Liver (tissue), 9 donors: ENCODE data around the gene RSRP1. TPM values are rescaled to one million over a fixed set of nuclear protein-coding genes. Genes with fewer than 3 reads are reported as not detected.
"Not testable (repeated sequence)": the region's sequence is repeated elsewhere in the genome, so short reads cannot be mapped to it uniquely, and the experiment has no call there.

ENCODE experiments used
- DNase-seq: peaks from one replicate; pipeline ENCODE4 v3.0.0-alpha.2; 2017; ENCODE audit warnings: low spot score
- H3K27ac ChIP-seq, 2 donors: one replicate each; pipeline ENCODE4 v1.7.0; 2013; ENCODE audit warnings: inconsistent platforms in 2 of 2, low read length in 2 of 2, control low read depth in 1 of 2, low read depth in 1 of 2, mild to moderate bottlenecking in 1 of 2
- H3K27me3 ChIP-seq, 4 donors: one replicate each; pipeline versions ENCODE4 v1.6.1 to v1.7.0; 2013; ENCODE audit warnings: low read length in 3 of 4, inconsistent platforms in 1 of 4, mild to moderate bottlenecking in 1 of 4, moderate library complexity in 1 of 4; ENCODE audit not compliant: control insufficient read depth in 4 of 4, insufficient read depth in 4 of 4
- H3K36me3 ChIP-seq, 4 donors: one replicate each; pipeline versions ENCODE4 v1.6.1 to v1.7.0; 2013; ENCODE audit warnings: low read length in 3 of 4, mild to moderate bottlenecking in 3 of 4, low read depth in 1 of 4, moderate library complexity in 1 of 4; ENCODE audit not compliant: control insufficient read depth in 4 of 4, insufficient read depth in 3 of 4
- H3K4me1 ChIP-seq, 4 donors: one replicate each; pipeline versions ENCODE4 v1.6.1 to v1.7.0; 2013; ENCODE audit warnings: low read length in 3 of 4, mild to moderate bottlenecking in 3 of 4, moderate library complexity in 1 of 4; ENCODE audit not compliant: control insufficient read depth in 4 of 4, insufficient read depth in 4 of 4
- H3K4me3 ChIP-seq, 3 donors: one replicate each; pipeline versions ENCODE4 v1.6.1 to v1.7.0; 2013; ENCODE audit warnings: low read length in 3 of 3, control low read depth in 1 of 3, low read depth in 1 of 3, mild to moderate bottlenecking in 1 of 3
- H3K9ac ChIP-seq, 2 donors: one replicate each; pipeline ENCODE4 v1.7.0; 2013; ENCODE audit warnings: low read length in 2 of 2, mild to moderate bottlenecking in 2 of 2, moderate library complexity in 2 of 2, control low read depth in 1 of 2, low read depth in 1 of 2
- H3K9me3 ChIP-seq, 4 donors: one replicate each; pipeline versions ENCODE4 v1.6.1 to v1.7.0; 2013; ENCODE audit warnings: low read length in 3 of 4; ENCODE audit not compliant: control insufficient read depth in 4 of 4
- RAD21 ChIP-seq, 2 donors: IDR thresholded peaks; 2 replicates each; pipeline ENCODE4 v1.6.1; 2016; ENCODE audit warnings: antibody characterized with exemption in 2 of 2, mild to moderate bottlenecking in 2 of 2
- WGBS: extraction: QIAGEN DNeasy Blood & Tissue Kit; methylation state at CpG from one replicate; pipeline ENCODE4 v1.1.7; 2013; 5-methylcytosine and 5-hydroxymethylcytosine counted together
- polyA plus RNA-seq, 2 donors: library from polyadenylated mRNA; stranded (reverse) in 1 of 2; unstranded in 1 of 2; fragments of 200-250 nt in 1 of 2; fragments of >200 nt in 1 of 2; fragmentation: Nextera tagmentation in 1 of 2; extraction: Ambion mirVana in 1 of 2; gene quantifications; one replicate each; pipeline versions ENCODE4 v1.2.1 to v1.2.3, GENCODE V29; 2013 to 2015
- total RNA-seq, 2 donors: library from RNA; depleted of rRNA; stranded (reverse); fragments of >200 nt; gene quantifications; one replicate each; pipeline ENCODE4 v1.2.3, GENCODE V29; 2014
- donor health status: healthy.
- donor health status: healthy.
- donor health status: healthy.
- donor health status: healthy.
- donor health status: healthy.

Gene RSRP1
- total and polyA plus RNA-seq, 4 donors: 19.9 to 101 (median 74.0) TPM

DNA sequence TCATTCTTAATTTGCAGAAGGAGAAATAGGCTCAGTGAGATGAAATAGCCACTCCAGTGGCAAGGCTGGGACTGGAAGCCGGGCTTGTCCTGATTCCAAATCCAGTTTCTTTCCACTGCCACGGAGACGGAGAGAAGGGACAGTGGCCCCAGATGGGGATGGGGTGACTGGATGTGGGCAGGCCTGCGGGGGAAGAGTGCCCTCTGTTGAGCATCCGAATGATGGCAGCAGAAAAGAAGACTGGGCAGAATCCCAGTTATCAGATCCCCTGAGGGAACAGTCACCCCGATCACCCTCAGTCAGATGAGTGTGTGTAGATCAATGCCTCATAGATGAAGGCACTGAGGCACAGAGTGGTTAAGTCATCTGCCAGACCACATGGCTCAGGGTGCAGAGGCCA, 42.8 kb upstream of the RSRP1 start:
- H3K9ac ChIP-seq, H3K4me3 ChIP-seq, H3K36me3 ChIP-seq, H3K4me1 ChIP-seq, H3K27ac ChIP-seq, H3K27me3 ChIP-seq, H3K9me3 ChIP-seq, DNase-seq: not testable (repeated sequence)
- TF ChIP-seq RAD21 (IDR thresholded peaks at IDR 0.05): peak; percentile 22 to 41
- WGBS: 21% methylated on average over 5 of the region's 6 CpGs

DNA sequence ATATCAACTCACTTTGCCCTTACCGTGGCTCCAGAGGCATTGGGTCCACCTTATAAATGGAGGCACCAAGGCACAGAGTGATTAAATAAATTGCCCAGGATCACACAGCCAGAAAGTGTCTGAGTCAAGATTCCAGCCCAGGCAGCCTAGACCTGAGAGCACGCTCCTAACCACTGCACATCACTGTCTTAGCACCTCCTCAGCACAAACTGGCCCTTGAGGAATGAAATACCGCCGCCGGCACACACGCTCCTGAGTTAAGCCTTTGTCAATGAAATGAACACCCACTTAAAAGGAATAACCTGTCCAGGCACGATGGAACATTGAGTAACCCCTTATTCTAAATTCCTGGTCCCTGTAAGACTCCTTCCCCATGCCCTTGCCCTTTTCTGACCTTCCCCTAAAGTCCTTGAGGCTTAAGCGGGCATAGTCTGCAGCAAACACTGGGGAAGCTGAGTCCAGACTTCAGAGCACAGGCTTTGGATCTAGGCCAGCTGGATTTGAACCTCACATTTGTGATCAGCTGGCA, 41.4 kb upstream of the RSRP1 start:
- DNase-seq, H3K27me3 ChIP-seq, H3K9me3 ChIP-seq, H3K4me3 ChIP-seq, H3K27ac ChIP-seq, H3K9ac ChIP-seq, H3K36me3 ChIP-seq, H3K4me1 ChIP-seq: not testable (repeated sequence)
- whole genome bisulfite sequencing: 88% methylated on average over 3 of the region's 8 CpGs

DNA sequence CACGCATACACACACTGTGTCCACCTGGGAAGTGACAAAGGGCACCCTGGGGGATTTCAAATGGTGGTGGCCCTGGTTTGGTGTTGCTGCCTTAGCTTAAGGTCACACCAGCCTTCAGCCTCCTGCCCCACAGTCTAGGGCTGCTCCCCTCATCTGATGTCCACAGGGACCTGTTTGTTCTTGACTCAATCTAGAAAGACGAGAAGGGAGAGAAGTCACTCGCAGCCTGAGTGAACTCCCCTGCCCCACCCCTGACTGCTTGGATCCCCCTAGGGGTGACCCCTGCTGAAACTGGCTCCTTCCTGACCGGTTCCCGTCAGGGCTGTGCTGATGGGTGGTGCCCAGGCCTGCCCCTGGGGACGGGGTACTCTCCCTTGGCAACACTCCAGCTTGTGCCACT, 39.9 kb upstream of the RSRP1 start:
- H3K4me1 ChIP-seq, H3K9me3 ChIP-seq, DNase-seq, H3K27me3 ChIP-seq, H3K27ac ChIP-seq, H3K4me3 ChIP-seq, H3K36me3 ChIP-seq, H3K9ac ChIP-seq: not testable (repeated sequence)
- WGBS: 87% methylated on average over 5 of the region's 6 CpGs

DNA sequence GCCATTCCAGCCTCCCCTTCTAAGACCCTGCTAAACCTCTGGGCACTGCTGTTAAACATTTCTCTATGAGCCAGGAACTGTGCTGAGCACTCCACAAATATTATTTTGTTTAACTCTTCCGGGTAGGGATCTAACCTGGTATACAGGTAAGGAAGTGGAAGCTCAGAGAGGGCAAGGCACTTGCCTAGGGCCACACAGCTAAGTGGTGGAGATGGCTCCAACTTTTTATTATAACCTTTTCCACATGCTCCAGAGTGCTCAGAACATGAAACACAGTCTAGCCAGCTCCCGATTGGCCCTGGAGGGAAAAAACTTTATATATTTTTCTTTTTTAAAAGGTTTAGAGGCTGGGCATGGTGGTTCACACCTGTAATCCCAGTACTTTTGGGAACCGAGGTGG, 38.6 kb upstream of the RSRP1 start:
- not testable (repeated sequence) for DNase-seq, H3K27ac ChIP-seq, H3K9ac ChIP-seq, H3K4me1 ChIP-seq, H3K4me3 ChIP-seq, H3K36me3 ChIP-seq, H3K9me3 ChIP-seq, H3K27me3 ChIP-seq
- 74% methylated on average over 3 of the region's 3 CpGs for WGBS

DNA sequence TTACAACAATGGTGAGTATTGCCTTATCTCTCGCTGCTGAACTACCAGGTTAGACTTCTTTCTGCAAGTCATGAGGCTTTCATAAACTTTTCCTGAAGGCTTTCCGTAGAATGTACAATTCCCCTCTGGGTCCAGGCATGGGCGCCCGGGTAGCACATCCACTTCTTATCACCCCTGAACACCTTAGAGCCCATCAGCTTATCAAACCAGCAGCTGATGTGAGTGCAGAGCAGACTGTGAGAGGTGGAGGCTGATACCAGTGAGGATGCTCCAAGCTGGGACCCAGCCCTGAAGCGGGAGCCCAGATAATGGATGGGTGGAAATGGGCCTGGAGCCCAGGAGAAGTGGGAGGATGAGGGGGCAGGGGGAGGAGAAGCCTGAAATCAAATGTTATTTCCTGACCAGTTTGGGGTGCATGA, 32.4 kb upstream of the RSRP1 start:
- H3K4me1 ChIP-seq, H3K27me3 ChIP-seq, H3K36me3 ChIP-seq, H3K9me3 ChIP-seq, H3K9ac ChIP-seq, DNase-seq, H3K4me3 ChIP-seq, H3K27ac ChIP-seq: not testable (repeated sequence)
- 86% methylated on average over 4 of the region's 5 CpGs for WGBS

DNA sequence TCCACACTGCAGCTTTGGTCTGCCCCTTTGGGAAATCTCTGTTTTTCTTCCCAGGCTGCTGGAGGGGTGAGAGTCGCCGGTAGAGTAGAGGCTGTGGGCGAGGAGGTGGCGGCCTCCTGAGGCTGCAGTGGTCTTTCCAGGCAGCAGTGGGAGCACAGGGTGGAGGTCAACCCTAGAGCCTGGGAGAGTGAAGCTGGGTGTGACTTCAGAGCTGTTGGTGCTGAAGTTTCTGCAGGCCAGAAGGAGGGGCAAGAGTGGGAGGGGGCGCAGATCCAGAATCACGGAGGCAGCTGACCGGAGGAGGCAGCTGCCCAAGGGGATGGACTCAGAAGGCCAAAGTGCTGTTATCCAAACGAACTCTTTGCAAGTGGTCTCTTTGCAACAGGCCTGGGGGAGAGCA, 31.5 kb upstream of the RSRP1 start:
- not testable (repeated sequence) for H3K4me1 ChIP-seq, H3K27ac ChIP-seq, H3K36me3 ChIP-seq, H3K9me3 ChIP-seq, H3K27me3 ChIP-seq, H3K9ac ChIP-seq, H3K4me3 ChIP-seq, DNase-seq
- 63% methylated on average over 4 of the region's 8 CpGs for WGBS

- H3K36me3 ChIP-seq, H3K4me3 ChIP-seq, H3K9ac ChIP-seq, H3K27ac ChIP-seq, H3K27me3 ChIP-seq, H3K4me1 ChIP-seq, DNase-seq, H3K9me3 ChIP-seq: not testable (repeated sequence)
- 67% methylated on average over 2 of the region's 2 CpGs for WGBS
Observed at GRCh38 chr1:25278358-25278757, 31.1 kb upstream of the RSRP1 start.

GRCh38 chr1:25277295-25277694, 30.0 kb upstream of the RSRP1 start:
- H3K4me1 ChIP-seq, H3K27me3 ChIP-seq, H3K9ac ChIP-seq, DNase-seq, H3K36me3 ChIP-seq, H3K4me3 ChIP-seq, H3K9me3 ChIP-seq, H3K27ac ChIP-seq: not testable (repeated sequence)
- 86% methylated on average over 1 of the region's 1 CpG for WGBS

GRCh38 chr1:25275648-25276047, 28.4 kb upstream of the RSRP1 start:
- H3K4me1 ChIP-seq, H3K36me3 ChIP-seq, H3K27me3 ChIP-seq, H3K9ac ChIP-seq, H3K9me3 ChIP-seq, DNase-seq, H3K27ac ChIP-seq, H3K4me3 ChIP-seq: not testable (repeated sequence)
- WGBS: 83% methylated on average over 4 of the region's 4 CpGs
